ENCODE data around the gene RO60.
A peak's percentile ranks its signal among the peaks of the same experiment; 100 is the strongest.

RO60 gene

GRCh38 chr1:193104907-193105820 is 45.8 kb downstream of the RO60 start, which contains the start of gene GLRX2:
TSS of gene GLRX2 (minus strand) at chr1:193105414. CDS start at chr1:193105382, 32 bp downstream.
- Mint-ChIP-seq H3K9me3 (no peaks in the 10 kb centered on the region), H3K36me3 (ENCODE audit: low read depth) (peaks cover 6% of the 10 kb centered on the region), H3K27ac (peak within 1 kb of the TSS; percentile 78 to 95 (median 87)), H3K4me1 (peaks cover 30% of the 10 kb centered on the region), H3K4me3 (peak within 1 kb of the TSS; percentile 92 to 94 (median 93)), H3K27me3 (ENCODE audit: low read depth) (peaks cover 5% of the 10 kb centered on the region)
- TF ChIP-seq, protein P1, sequence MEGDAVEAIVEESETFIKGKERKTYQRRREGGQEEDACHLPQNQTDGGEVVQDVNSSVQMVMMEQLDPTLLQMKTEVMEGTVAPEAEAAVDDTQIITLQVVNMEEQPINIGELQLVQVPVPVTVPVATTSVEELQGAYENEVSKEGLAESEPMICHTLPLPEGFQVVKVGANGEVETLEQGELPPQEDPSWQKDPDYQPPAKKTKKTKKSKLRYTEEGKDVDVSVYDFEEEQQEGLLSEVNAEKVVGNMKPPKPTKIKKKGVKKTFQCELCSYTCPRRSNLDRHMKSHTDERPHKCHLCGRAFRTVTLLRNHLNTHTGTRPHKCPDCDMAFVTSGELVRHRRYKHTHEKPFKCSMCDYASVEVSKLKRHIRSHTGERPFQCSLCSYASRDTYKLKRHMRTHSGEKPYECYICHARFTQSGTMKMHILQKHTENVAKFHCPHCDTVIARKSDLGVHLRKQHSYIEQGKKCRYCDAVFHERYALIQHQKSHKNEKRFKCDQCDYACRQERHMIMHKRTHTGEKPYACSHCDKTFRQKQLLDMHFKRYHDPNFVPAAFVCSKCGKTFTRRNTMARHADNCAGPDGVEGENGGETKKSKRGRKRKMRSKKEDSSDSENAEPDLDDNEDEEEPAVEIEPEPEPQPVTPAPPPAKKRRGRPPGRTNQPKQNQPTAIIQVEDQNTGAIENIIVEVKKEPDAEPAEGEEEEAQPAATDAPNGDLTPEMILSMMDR (IDR thresholded peaks at IDR 0.05; ENCODE audit: unreplicated experiment in 3 of 3), result peak in 1 of 3 experiments; percentile 10

DNA sequence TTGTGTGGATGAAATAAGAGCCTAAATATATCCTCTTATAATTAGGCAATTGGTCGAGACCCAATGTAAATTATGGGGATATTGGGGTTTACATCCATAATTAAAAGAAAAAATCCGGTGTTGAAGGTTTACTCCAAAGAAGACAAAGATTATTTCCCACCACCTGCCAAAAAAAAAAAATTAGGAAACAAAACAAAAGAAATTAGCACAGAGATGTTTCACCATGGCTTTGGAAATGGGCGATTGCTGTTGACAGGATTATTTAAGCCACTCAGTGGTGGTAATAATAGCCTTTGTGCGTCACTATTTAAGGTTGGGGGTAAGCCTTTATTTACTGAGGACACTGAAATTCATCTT is 46.4 kb downstream of the RO60 start:
- Mint-ChIP-seq H3K27me3 (ENCODE audit: low read depth) (peaks cover 5% of the 10 kb centered on the region), H3K36me3 (ENCODE audit: low read depth) (no peaks in the 10 kb centered on the region), H3K4me1 (peaks cover 30% of the 10 kb centered on the region), H3K9me3 (no peaks in the 10 kb centered on the region), H3K4me3 (peak overlapping the region; percentile 92 to 94 (median 93)), H3K27ac (peak overlapping the region; percentile 78 to 95 (median 87))
- TF ChIP-seq, protein P1 (IDR thresholded peaks at IDR 0.05; ENCODE audit: unreplicated experiment in 3 of 3), result no peak

GRCh38 chr1:193108471-193108870 is 49.1 kb downstream of the RO60 start:
- Mint-ChIP-seq H3K9me3 (no peaks in the 10 kb centered on the region), H3K4me1 (peaks cover 19% of the 10 kb centered on the region), H3K27ac (no peak overlapping the region), H3K27me3 (ENCODE audit: low read depth) (peaks cover 5% of the 10 kb centered on the region), H3K36me3 (ENCODE audit: low read depth) (no peaks in the 10 kb centered on the region), H3K4me3 (no peak overlapping the region)
- TF ChIP-seq, protein P1 (IDR thresholded peaks at IDR 0.05; ENCODE audit: unreplicated experiment in 3 of 3), result no peak

Data from nephron (organoid).